Measurements from ENCODE around the gene CADPS2.
"Not testable (repeated sequence)": the region's sequence is repeated elsewhere in the genome, so short reads cannot be mapped to it uniquely, and the experiment has no call there.

Gene CADPS2

DNA sequence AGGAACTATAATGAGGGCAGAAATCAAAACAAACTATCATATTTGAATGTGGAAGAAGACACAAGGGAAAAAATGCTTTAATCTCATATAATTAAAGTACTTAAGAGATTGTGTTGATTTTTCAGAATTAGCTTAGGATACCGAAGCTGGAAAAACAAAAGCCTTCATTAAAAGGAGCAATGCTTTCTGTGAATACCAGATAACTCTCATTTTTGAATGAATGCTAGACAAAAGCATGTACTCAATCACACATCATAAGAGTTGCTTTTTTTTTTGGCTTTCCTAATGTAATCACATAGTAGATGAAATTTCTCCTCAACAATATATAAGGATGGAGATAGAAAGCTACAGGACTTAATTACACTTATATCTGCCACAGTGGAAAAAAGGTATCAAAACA is 43.3 kb downstream of the CADPS2 start:
- H2AK5ac ChIP-seq (ENCODE audit: low read depth, low read length) = no peak overlapping the region
- H3K9me3 ChIP-seq (replicated peaks in 1 of 2; ENCODE audit: control insufficient read depth in 2 of 2, insufficient read depth in 1 of 2, low read depth in 1 of 2, low read length in 2 of 2) = no peaks in the 10 kb centered on the region
- no peaks in the 10 kb centered on the region for H3K79me1 ChIP-seq (ENCODE audit: low read depth, low read length)
- no peak overlapping the region for H2BK120ac ChIP-seq (ENCODE audit: low read depth, low read length)
- H4K8ac ChIP-seq (ENCODE audit: low read depth, low read length) = no peak overlapping the region
- no peak overlapping the region for H3K4ac ChIP-seq (ENCODE audit: low read length)
- H3K23ac ChIP-seq (ENCODE audit: low read depth, low read length, poor library complexity) = no peak overlapping the region
- H2BK5ac ChIP-seq (ENCODE audit: low read length) = no peak overlapping the region
- no peak overlapping the region for H3K14ac ChIP-seq (ENCODE audit: low read length)
- H2AFZ ChIP-seq (ENCODE audit: low read length) = no peak overlapping the region
- no peak for DNase-seq (ENCODE audit: low spot score)
- no peak overlapping the region for H3K27ac ChIP-seq (replicated peaks; ENCODE audit: low read length)
- no peak overlapping the region for H2BK15ac ChIP-seq (ENCODE audit: low read length)
- H2BK12ac ChIP-seq (ENCODE audit: low read length) = no peak overlapping the region
- H3K4me2 ChIP-seq (ENCODE audit: insufficient read depth, low read length, poor library complexity, severe bottlenecking) = no peak overlapping the region
- WGBS, 2 donors (ENCODE audit: extremely low coverage in 2 of 2, insufficient read length in 2 of 2, insufficient replicate concordance in 1 of 2) = no CpG with 5 or more reads among the region's 1 CpG
- no peak overlapping the region for H3K9ac ChIP-seq (ENCODE audit: low read depth, low read length, poor library complexity)
- no peaks in the 10 kb centered on the region for H3K36me3 ChIP-seq (replicated peaks in 1 of 2; ENCODE audit: control insufficient read depth in 2 of 2, insufficient read depth in 2 of 2, low read length in 2 of 2)
- no peak overlapping the region for H4K91ac ChIP-seq (ENCODE audit: low read depth, low read length, poor library complexity)
- no peak overlapping the region for H3K4me3 ChIP-seq (ENCODE audit: low read length in 2 of 2)
- H3K18ac ChIP-seq (ENCODE audit: low read length) = no peak overlapping the region
- no peaks in the 10 kb centered on the region for H3K27me3 ChIP-seq (ENCODE audit: control insufficient read depth in 3 of 3, insufficient read depth in 3 of 3, low read depth in 1 of 3, low read length in 3 of 3)
- peaks cover 1 to 5% of the 10 kb centered on the region in 2 donors for H3K4me1 ChIP-seq (ENCODE audit: control insufficient read depth in 2 of 2, insufficient read depth in 1 of 2, low read depth in 1 of 2, low read length in 2 of 2)

DNA sequence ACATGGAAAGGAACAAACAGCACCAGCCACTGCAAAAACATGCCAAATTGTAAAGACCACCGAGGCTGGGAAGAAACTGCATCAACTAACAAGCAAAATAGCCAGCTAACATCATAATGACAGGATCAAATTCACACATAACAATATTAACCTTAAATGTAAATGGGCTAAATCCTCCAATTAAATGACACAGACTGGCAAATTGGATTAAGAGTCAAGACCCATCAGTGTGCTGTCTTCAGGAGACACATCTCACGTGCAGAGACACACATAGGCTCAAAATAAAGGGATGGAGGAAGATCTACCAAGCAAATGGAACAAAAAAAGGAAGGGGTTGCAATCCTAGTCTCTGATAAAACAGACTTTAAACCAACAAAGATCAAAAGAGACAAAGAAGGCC is 50.0 kb downstream of the CADPS2 start:
- H3K4me1 ChIP-seq (ENCODE audit: control insufficient read depth in 2 of 2, insufficient read depth in 1 of 2, low read depth in 1 of 2, low read length in 2 of 2); H3K18ac ChIP-seq (ENCODE audit: low read length); H3K23ac ChIP-seq (ENCODE audit: low read depth, low read length, poor library complexity); H4K91ac ChIP-seq (ENCODE audit: low read depth, low read length, poor library complexity); H3K9ac ChIP-seq (ENCODE audit: low read depth, low read length, poor library complexity); H2BK12ac ChIP-seq (ENCODE audit: low read length); H3K79me1 ChIP-seq (ENCODE audit: low read depth, low read length); H2BK15ac ChIP-seq (ENCODE audit: low read length); H3K4me2 ChIP-seq (ENCODE audit: insufficient read depth, low read length, poor library complexity, severe bottlenecking); H3K4ac ChIP-seq (ENCODE audit: low read length); H2BK5ac ChIP-seq (ENCODE audit: low read length); H3K27me3 ChIP-seq (ENCODE audit: control insufficient read depth in 3 of 3, insufficient read depth in 3 of 3, low read depth in 1 of 3, low read length in 3 of 3); H2AFZ ChIP-seq (ENCODE audit: low read length); H4K8ac ChIP-seq (ENCODE audit: low read depth, low read length); H3K14ac ChIP-seq (ENCODE audit: low read length); H3K27ac ChIP-seq (replicated peaks; ENCODE audit: low read length); H3K36me3 ChIP-seq (replicated peaks in 1 of 2; ENCODE audit: control insufficient read depth in 2 of 2, insufficient read depth in 2 of 2, low read length in 2 of 2); H2AK5ac ChIP-seq (ENCODE audit: low read depth, low read length); H3K9me3 ChIP-seq (replicated peaks in 1 of 2; ENCODE audit: control insufficient read depth in 2 of 2, insufficient read depth in 1 of 2, low read depth in 1 of 2, low read length in 2 of 2); DNase-seq (ENCODE audit: low spot score); H2BK120ac ChIP-seq (ENCODE audit: low read depth, low read length); H3K4me3 ChIP-seq (ENCODE audit: low read length in 2 of 2): not testable (repeated sequence)
- WGBS, 2 donors (ENCODE audit: extremely low coverage in 2 of 2, insufficient read length in 2 of 2, insufficient replicate concordance in 1 of 2) = no CpG with 5 or more reads among the region's 2 CpGs

DNA sequence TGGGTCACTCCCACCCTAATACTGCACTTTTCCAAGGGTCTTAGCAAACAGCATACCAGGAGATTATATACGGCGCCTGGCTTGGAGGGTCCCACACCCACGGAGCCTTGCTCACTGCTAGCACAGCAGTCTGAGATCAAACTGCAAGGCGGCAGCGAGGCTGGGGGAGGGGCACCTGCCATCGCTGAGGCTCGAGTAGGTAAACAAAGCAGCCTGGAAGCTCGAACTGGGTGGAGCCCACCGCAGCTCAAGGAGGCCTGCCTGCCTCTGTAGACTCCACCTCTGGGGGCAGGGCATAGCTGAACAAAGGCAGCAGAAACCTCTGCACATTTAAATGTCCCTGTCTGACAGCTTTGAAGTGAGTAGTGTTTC is 51.7 kb downstream of the CADPS2 start:
- H3K4me1 ChIP-seq (ENCODE audit: control insufficient read depth in 2 of 2, insufficient read depth in 1 of 2, low read depth in 1 of 2, low read length in 2 of 2); H3K4me3 ChIP-seq (ENCODE audit: low read length in 2 of 2); H2BK5ac ChIP-seq (ENCODE audit: low read length); H2BK12ac ChIP-seq (ENCODE audit: low read length); H3K4ac ChIP-seq (ENCODE audit: low read length); H3K79me1 ChIP-seq (ENCODE audit: low read depth, low read length); H3K4me2 ChIP-seq (ENCODE audit: insufficient read depth, low read length, poor library complexity, severe bottlenecking); H4K8ac ChIP-seq (ENCODE audit: low read depth, low read length); H3K27ac ChIP-seq (replicated peaks; ENCODE audit: low read length); H2AK5ac ChIP-seq (ENCODE audit: low read depth, low read length); H3K23ac ChIP-seq (ENCODE audit: low read depth, low read length, poor library complexity); H3K14ac ChIP-seq (ENCODE audit: low read length); H3K9me3 ChIP-seq (replicated peaks in 1 of 2; ENCODE audit: control insufficient read depth in 2 of 2, insufficient read depth in 1 of 2, low read depth in 1 of 2, low read length in 2 of 2); H2BK15ac ChIP-seq (ENCODE audit: low read length); H3K36me3 ChIP-seq (replicated peaks in 1 of 2; ENCODE audit: control insufficient read depth in 2 of 2, insufficient read depth in 2 of 2, low read length in 2 of 2); H3K9ac ChIP-seq (ENCODE audit: low read depth, low read length, poor library complexity); H4K91ac ChIP-seq (ENCODE audit: low read depth, low read length, poor library complexity); H2BK120ac ChIP-seq (ENCODE audit: low read depth, low read length); H3K27me3 ChIP-seq (ENCODE audit: control insufficient read depth in 3 of 3, insufficient read depth in 3 of 3, low read depth in 1 of 3, low read length in 3 of 3); DNase-seq (ENCODE audit: low spot score): not testable (repeated sequence)
- WGBS, 2 donors (ENCODE audit: extremely low coverage in 2 of 2, insufficient read length in 2 of 2, insufficient replicate concordance in 1 of 2) = no CpG with 5 or more reads among the region's 9 CpGs
- peak overlapping the region; percentile 38 for H3K18ac ChIP-seq (ENCODE audit: low read length)
- H2AFZ ChIP-seq (ENCODE audit: low read length) = peak overlapping the region; percentile 81

GRCh38 chr7:122833888-122834570 is 52.2 kb downstream of the CADPS2 start:
- Histone ChIP-seq H3K4me3 (ENCODE audit: low read length in 2 of 2) (no peak overlapping the region), H2AFZ (ENCODE audit: low read length) (peak overlapping the region; percentile 81), H3K23ac (ENCODE audit: low read depth, low read length, poor library complexity) (no peak overlapping the region), H2BK12ac (ENCODE audit: low read length) (no peak overlapping the region), H3K4ac (ENCODE audit: low read length) (no peak overlapping the region), H3K27me3 (ENCODE audit: control insufficient read depth in 3 of 3, insufficient read depth in 3 of 3, low read depth in 1 of 3, low read length in 3 of 3) (no peaks in the 10 kb centered on the region), H2BK15ac (ENCODE audit: low read length) (no peak overlapping the region), H3K27ac (replicated peaks; ENCODE audit: low read length) (no peak overlapping the region), H3K4me2 (ENCODE audit: insufficient read depth, low read length, poor library complexity, severe bottlenecking) (no peak overlapping the region), H4K91ac (ENCODE audit: low read depth, low read length, poor library complexity) (no peak overlapping the region), H3K14ac (ENCODE audit: low read length) (no peak overlapping the region), H3K18ac (ENCODE audit: low read length) (peak overlapping the region; percentile 80), H2BK5ac (ENCODE audit: low read length) (no peak overlapping the region), H2BK120ac (ENCODE audit: low read depth, low read length) (no peak overlapping the region), H3K79me1 (ENCODE audit: low read depth, low read length) (no peaks in the 10 kb centered on the region), H3K9me3 (replicated peaks in 1 of 2; ENCODE audit: control insufficient read depth in 2 of 2, insufficient read depth in 1 of 2, low read depth in 1 of 2, low read length in 2 of 2) (no peaks in the 10 kb centered on the region), H3K36me3 (replicated peaks in 1 of 2; ENCODE audit: control insufficient read depth in 2 of 2, insufficient read depth in 2 of 2, low read length in 2 of 2) (no peaks in the 10 kb centered on the region), H4K8ac (ENCODE audit: low read depth, low read length) (no peak overlapping the region), H3K4me1 (ENCODE audit: control insufficient read depth in 2 of 2, insufficient read depth in 1 of 2, low read depth in 1 of 2, low read length in 2 of 2) (no peaks in the 10 kb centered on the region), H2AK5ac (ENCODE audit: low read depth, low read length) (no peak overlapping the region), H3K9ac (ENCODE audit: low read depth, low read length, poor library complexity) (no peak overlapping the region)
- no CpG with 5 or more reads among the region's 10 CpGs for WGBS, 2 donors (ENCODE audit: extremely low coverage in 2 of 2, insufficient read length in 2 of 2, insufficient replicate concordance in 1 of 2)
- no peak for DNase-seq (ENCODE audit: low spot score)
